Endothelial cell of umbilical vein (primary cell): ENCODE results near the gene JAG2. TPM values are rescaled to one million over a fixed set of nuclear protein-coding genes. Genes with fewer than 3 reads are reported as not detected.
A peak's percentile ranks its signal among the peaks of the same experiment; 100 is the strongest.

Experiments
- BruUV-seq: library from RNA; stranded (reverse); fragments of 400-500 nt; replicated peaks from 2 replicates; lab custom pipeline; 2021; lab: Mats Ljungman, UMichigan
- CTCF ChIA-PET: fragments of 300-600, 350-600 bp; sonication (Branson Sonifier 250); formaldehyde crosslinking; loops from one replicate; lab custom pipeline; 2021; ENCODE audit warnings: antibody characterized with exemption, inconsistent platforms; lab: Charles Lee
- POLR2A ChIA-PET: fragments of 300-600, 350-600 bp; sonication (Branson Sonifier 250); formaldehyde crosslinking; loops from one replicate; lab custom pipeline; 2021; ENCODE audit warnings: antibody characterized with exemption, inconsistent platforms; lab: Charles Lee
- DNase-seq: peaks from one replicate; pipeline ENCODE4 v3.0.0-alpha.2; 2011; ENCODE audit warnings: low read depth, low spot score
- FAIRE-seq: peaks from 2 replicates; lab custom pipeline; 2011; peaks lifted over from hg19 to GRCh38; lab: Jason Lieb, UNC
- H2AFZ ChIP-seq: 2 replicates; pipeline ENCODE4 v1.6.0; 2012; ENCODE audit warnings: low read depth, low read length, control low read depth, inconsistent platforms
- H3K27ac ChIP-seq: 2 replicates; pipeline ENCODE4 v1.5.1; 2011; ENCODE audit warnings: low read depth, mild to moderate bottlenecking, control low read depth, low read length, moderate library complexity; ENCODE audit not compliant: insufficient read depth
- H3K27me3 ChIP-seq, 2 experiments: 2 replicates each; pipeline versions ENCODE4 v1.6.0 to v1.6.1; 2011; ENCODE audit warnings: low read length in 2 of 2, mixed read lengths in 1 of 2; ENCODE audit not compliant: control insufficient read depth in 2 of 2, insufficient read depth in 2 of 2
- H3K36me3 ChIP-seq, 2 experiments: 2 replicates in 1 of 2; 3 replicates in 1 of 2; pipeline ENCODE4 v1.5.1; 2011; ENCODE audit warnings: low read length in 2 of 2, mild to moderate bottlenecking in 1 of 2, moderate library complexity in 1 of 2; ENCODE audit not compliant: control insufficient read depth in 2 of 2, insufficient read depth in 2 of 2; ENCODE audit errors: extremely low read depth in 1 of 2
- H3K4me1 ChIP-seq: 3 replicates; pipeline ENCODE4 v1.5.1; 2011; ENCODE audit warnings: mild to moderate bottlenecking, low read length; ENCODE audit not compliant: control insufficient read depth, insufficient read depth; ENCODE audit errors: extremely low read depth
- H3K4me2 ChIP-seq: 2 replicates; pipeline ENCODE4 v1.6.1; 2011; ENCODE audit warnings: low read length, control low read depth, mixed read lengths; ENCODE audit not compliant: insufficient read depth
- H3K4me3 ChIP-seq, 3 experiments: fragments of 200-600 bp in 1 of 3; sonication (generic), shearing (Covaris generic) in 1 of 3; replicated peaks in 1 of 3; 2 replicates each; pipeline ENCODE4 v1.5.1; 2011 to 2016; ENCODE audit warnings: control low read depth in 3 of 3, low read length in 3 of 3, mild to moderate bottlenecking in 2 of 3, inconsistent platforms in 1 of 3, low read depth in 1 of 3, moderate library complexity in 1 of 3; ENCODE audit not compliant: insufficient read depth in 1 of 3
- H3K79me2 ChIP-seq: 2 replicates; pipeline ENCODE4 v1.6.0; 2012; ENCODE audit warnings: low read length, inconsistent platforms; ENCODE audit not compliant: control insufficient read depth, insufficient read depth
- H3K9ac ChIP-seq: replicated peaks from 2 replicates; pipeline ENCODE3; 2011; ENCODE audit warnings: low read length, control low read depth; ENCODE audit not compliant: insufficient read depth; ENCODE audit errors: extremely low read depth
- H3K9me1 ChIP-seq: replicated peaks from 3 replicates; pipeline ENCODE4 v1.6.0; 2011; ENCODE audit warnings: mild to moderate bottlenecking, low read length; ENCODE audit not compliant: control insufficient read depth, insufficient read depth; ENCODE audit errors: extremely low read depth
- H3K9me3 ChIP-seq: replicated peaks from 2 replicates; pipeline ENCODE4 v1.5.1; 2012; ENCODE audit warnings: low read length, inconsistent platforms; ENCODE audit not compliant: control insufficient read depth, insufficient read depth
- H4K20me1 ChIP-seq: replicated peaks from 2 replicates; pipeline ENCODE3; 2011; ENCODE audit warnings: mild to moderate bottlenecking, low read length; ENCODE audit not compliant: control insufficient read depth, insufficient read depth; ENCODE audit errors: extremely low read depth
- CTCF ChIP-seq, 2 donors: IDR thresholded peaks; 1 replicate in 1 of 2; 2 replicates in 1 of 2; pipeline ENCODE4 v1.5.1; 2011; ENCODE audit warnings: low read length in 2 of 2, mild to moderate bottlenecking in 2 of 2, moderate library complexity in 2 of 2, control low read depth in 1 of 2, inconsistent platforms in 1 of 2, low read depth in 1 of 2; ENCODE audit not compliant: insufficient read depth in 1 of 2; ENCODE audit errors: extremely low read depth in 1 of 2
- EZH2 ChIP-seq: IDR thresholded peaks from 2 replicates; pipeline ENCODE4 v1.6.1; 2012; ENCODE audit warnings: borderline replicate concordance, low read depth, mild to moderate bottlenecking, moderate library complexity, low read length, inconsistent platforms; ENCODE audit not compliant: severe bottlenecking
- FOS ChIP-seq: IDR thresholded peaks from 2 replicates; pipeline ENCODE4 v1.6.1; 2011; ENCODE audit warnings: mild to moderate bottlenecking, low read length, moderate library complexity, borderline replicate concordance; ENCODE audit not compliant: insufficient read depth
- GATA2 ChIP-seq: IDR thresholded peaks from 2 replicates; pipeline ENCODE4 v1.7.0; 2011; ENCODE audit warnings: low read depth, mild to moderate bottlenecking, moderate library complexity, mixed read lengths, low read length; ENCODE audit not compliant: insufficient read length, insufficient read depth
- JUN ChIP-seq: IDR thresholded peaks from 2 replicates; pipeline ENCODE4 v1.6.1; 2011; ENCODE audit warnings: borderline replicate concordance, low read depth; ENCODE audit not compliant: insufficient read length, insufficient read depth
- MAX ChIP-seq: IDR thresholded peaks from 2 replicates; pipeline ENCODE4 v1.6.1; 2011; ENCODE audit not compliant: insufficient read depth, insufficient read length
- MYC ChIP-seq: IDR thresholded peaks from one replicate; pipeline ENCODE4 v1.6.1; 2011; ENCODE audit warnings: mild to moderate bottlenecking, low read depth, low read length
- POLR2A ChIP-seq: IDR thresholded peaks from 2 replicates; pipeline ENCODE4 v1.6.1; 2012; ENCODE audit warnings: low read depth, mild to moderate bottlenecking, control low read depth, low read length
- POLR2AphosphoS5 ChIP-seq: IDR thresholded peaks from 2 replicates; pipeline ENCODE4 v1.6.1; 2012; ENCODE audit warnings: low read depth, mild to moderate bottlenecking, control low read depth, low read length, moderate library complexity; ENCODE audit not compliant: insufficient read depth
- dilution Hi-C: fragments of 300-500 bp; cut with MboI; formaldehyde crosslinking; loops from one replicate; pipeline ENCODE4 v1.15.0; 2019; ENCODE audit warnings: low sequenced_read_pairs; ENCODE audit not compliant: extremely low pct_ligation_motif_present
- intact Hi-C: fragments of 100-400 bp; cut with micrococcal nuclease; formaldehyde crosslinking; loops from one replicate; pipeline ENCODE4 v1.10.0; 2022
- polyA plus RNA-seq, 4 experiments: library from polyadenylated mRNA; depleted of rRNA in 3 of 4; stranded (reverse) in 3 of 4; unstranded in 1 of 4; fragments of >200 nt; gene quantifications; 2 replicates each; pipeline versions ENCODE4 v1.2.1 to v1.2.3, GENCODE V29; 2011 to 2012; ENCODE audit warnings: missing spikeins in 1 of 4
- total RNA-seq: library from RNA; stranded (reverse); gene quantifications from 2 replicates; pipeline ENCODE4 v1.2.3, GENCODE V29; 2021

The JAG2 gene
- total and polyA plus RNA-seq, 2 donors (not counting 3 experiments of a cell fraction or from before 2014, with no cell fraction given): 105 to 128 TPM

GRCh38 chr14:105123064-105123665 is 45.4 kb downstream of the JAG2 start:
- Histone ChIP-seq H3K4me1 (no peaks in the 10 kb centered on the region), H3K4me2 (no peak overlapping the region), H3K9me1 (no peaks in the 10 kb centered on the region), H2AFZ (no peak overlapping the region), H4K20me1 (no peaks in the 10 kb centered on the region), H3K27me3 (peaks cover 16 to 18% of the 10 kb centered on the region in 2 experiments), H3K4me3 (no peak overlapping the region), H3K79me2 (no peaks in the 10 kb centered on the region), H3K27ac (no peak overlapping the region), H3K36me3 (no peaks in the 10 kb centered on the region), H3K9ac (no peak overlapping the region), H3K9me3 (no peaks in the 10 kb centered on the region)
- DNase-seq (no peak), FAIRE-seq (peak; percentile 12)
- POLR2A ChIA-PET: no interaction called here
- dilution Hi-C loops: no loop called here
- CTCF ChIA-PET: interaction anchor here (0.8 kb wide), 1 partner anchor 229 kb away, joined by 3 read pairs; no protein-coding TSS in a partner anchor
- intact Hi-C loops: no loop called here
- BruUV-seq: no TSS peak
- no peak for TF ChIP-seq MYC
- TF ChIP-seq GATA2: no peak
- TF ChIP-seq JUN: no peak
- no peak for TF ChIP-seq POLR2A

GRCh38 chr14:105120056-105120455 is 48.5 kb downstream of the JAG2 start:
- no peak for FAIRE-seq
- CTCF ChIA-PET: interaction anchor here (1.9 kb wide), 1 partner anchor 12 kb away, joined by 6 read pairs; no protein-coding TSS in a partner anchor
- no peak overlapping the region for H3K27ac ChIP-seq

More at GRCh38 chr14:105120056-105120455, 48.5 kb downstream of the JAG2 start:
- TF ChIP-seq POLR2A (no peak), EZH2 (no peak), POLR2AphosphoS5 (no peak), CTCF (IDR thresholded peaks at IDR 0.05; ENCODE audit: extremely low read depth in 1 of 2, insufficient read depth in 1 of 2, low read depth in 1 of 2, low read length in 2 of 2) (no peak), MYC (no peak), GATA2 (no peak), FOS (no peak), JUN (no peak), MAX (no peak)
- Histone ChIP-seq H2AFZ (no peak overlapping the region), H3K79me2 (no peaks in the 10 kb centered on the region), H3K27me3 (peaks cover 12 to 18% of the 10 kb centered on the region in 2 experiments), H3K4me3 (no peak overlapping the region), H3K9ac (no peak overlapping the region), H4K20me1 (no peaks in the 10 kb centered on the region), H3K4me2 (no peak overlapping the region), H3K9me1 (no peaks in the 10 kb centered on the region), H3K4me1 (no peaks in the 10 kb centered on the region), H3K36me3 (no peaks in the 10 kb centered on the region), H3K9me3 (no peaks in the 10 kb centered on the region)
- no peak for DNase-seq
- intact Hi-C loops (no loop called here), dilution Hi-C loops (no loop called here)
- POLR2A ChIA-PET: no interaction called here
- no TSS peak for BruUV-seq
